AG04450 (cell line): ENCODE results near the gene NID1. TPM values are rescaled to one million over a fixed set of nuclear protein-coding genes. Genes with fewer than 3 reads are reported as not detected.
"Not testable (repeated sequence)": the region's sequence is repeated elsewhere in the genome, so short reads cannot be mapped to it uniquely, and the experiment has no call there.

Source experiments
- CTCF ChIA-PET: fragments of 300-600, 350-600 bp; formaldehyde crosslinking; extraction: SDS; loops from one replicate; lab custom pipeline; 2022; ENCODE audit warnings: antibody characterized with exemption, inconsistent platforms; lab: Charles Lee
- POLR2A ChIA-PET: fragments of 350-600 bp; formaldehyde crosslinking; extraction: SDS; loops from one replicate; lab custom pipeline; 2021; ENCODE audit warnings: antibody characterized with exemption, inconsistent platforms; lab: Yijun Ruan, JAX
- DNase-seq: peaks from one replicate; pipeline ENCODE4 v3.0.0-alpha.2; 2011; ENCODE audit warnings: low read depth, low spot score
- H3K27ac ChIP-seq: one replicate; pipeline ENCODE4 v1.5.1; 2012; ENCODE audit warnings: low read depth, low read length, control low read depth
- H3K27me3 ChIP-seq: one replicate; pipeline ENCODE4 v1.6.0; 2012; ENCODE audit warnings: low read length; ENCODE audit not compliant: control insufficient read depth, insufficient read depth
- H3K4me3 ChIP-seq: 2 replicates; pipeline ENCODE4 v1.5.1; 2011; ENCODE audit warnings: mild to moderate bottlenecking, low read depth, low read length, control low read depth
- H3K9me3 ChIP-seq: 2 replicates; pipeline ENCODE4 v1.5.1; 2012; ENCODE audit warnings: low read length; ENCODE audit not compliant: control insufficient read depth, insufficient read depth
- CTCF ChIP-seq: IDR thresholded peaks from 2 replicates; pipeline ENCODE4 v1.5.1; 2011; ENCODE audit warnings: low read depth, low read length, control low read depth, inconsistent platforms
- polyA plus RNA-seq: library from polyadenylated mRNA; depleted of rRNA; stranded (reverse); fragments of >200 nt; gene quantifications from 2 replicates; pipeline ENCODE4 v1.2.3, GENCODE V29; 2011

The NID1 gene
- polyA plus RNA-seq, 1 experiment: 137 TPM

GRCh38 chr1:235979716-235980333 lies 85.1 kb downstream of the NID1 start:
- TF ChIP-seq CTCF: no peak
- CTCF ChIA-PET: interaction anchor here (5.4 kb wide), 1 partner anchor 8 kb away, joined by 44 read pairs; no protein-coding TSS in a partner anchor
- no peaks in the 10 kb centered on the region for H3K27me3 ChIP-seq
- peaks cover 18% of the 10 kb centered on the region for H3K9me3 ChIP-seq
- POLR2A ChIA-PET: no interaction called here
- no peak overlapping the region for H3K27ac ChIP-seq
- DNase-seq: no peak
- no peak overlapping the region for H3K4me3 ChIP-seq

GRCh38 chr1:235979176-235979575 lies 85.7 kb downstream of the NID1 start:
- ChIA-PET POLR2A (no interaction called here), CTCF (interaction anchor here (5.4 kb wide), 1 partner anchor 7 kb away, joined by 44 read pairs; no protein-coding TSS in a partner anchor)
- TF ChIP-seq CTCF: no peak
- peaks cover 18% of the 10 kb centered on the region for H3K9me3 ChIP-seq
- H3K4me3 ChIP-seq: no peak overlapping the region
- no peaks in the 10 kb centered on the region for H3K27me3 ChIP-seq
- H3K27ac ChIP-seq: no peak overlapping the region
- DNase-seq: no peak

- ChIA-PET CTCF (no interaction called here), POLR2A (no interaction called here)
- Histone ChIP-seq H3K27ac (no peak overlapping the region), H3K27me3 (no peaks in the 10 kb centered on the region), H3K9me3 (peaks cover 18% of the 10 kb centered on the region), H3K4me3 (no peak overlapping the region)
- TF ChIP-seq CTCF: no peak
- DNase-seq: no peak
Observed at GRCh38 chr1:235976490-235976889, 88.4 kb downstream of the NID1 start.

GRCh38 chr1:235974616-235975015 lies 90.3 kb downstream of the NID1 start:
- Histone ChIP-seq H3K9me3 (peaks cover 18% of the 10 kb centered on the region), H3K27me3 (no peaks in the 10 kb centered on the region), H3K4me3 (no peak overlapping the region), H3K27ac (no peak overlapping the region)
- ChIA-PET POLR2A (interaction anchor here (1.0 kb wide), 1 partner anchor 10 kb away, joined by 3 read pairs; no protein-coding TSS in a partner anchor), CTCF (interaction anchor here (0.5 to 3.6 kb wide), 6 partner anchors 89 to 461 kb away, joined by 3 to 73 read pairs (median 4); partner anchors contain the start of gene LYST)
- DNase-seq: no peak
- no peak for TF ChIP-seq CTCF

- not testable (repeated sequence) for H3K4me3 ChIP-seq, H3K27me3 ChIP-seq, DNase-seq
- CTCF ChIA-PET: interaction anchor here (0.6 to 3.6 kb wide), 43 partner anchors 9 to 544 kb away, joined by 3 to 98 read pairs (median 10); partner anchors contain the start of genes B3GALNT2, LYST and NID1
- H3K9me3 ChIP-seq: peaks cover 11% of the 10 kb centered on the region
- peak overlapping the region; percentile 98 for H3K27ac ChIP-seq
- POLR2A ChIA-PET: interaction anchor here (0.6 to 2.1 kb wide), 7 partner anchors 12 to 812 kb away, joined by 3 to 12 read pairs (median 9); partner anchors contain the start of genes B3GALNT2, LYST and RBM34
Observed at GRCh38 chr1:235972691-235973090, 92.2 kb downstream of the NID1 start.
